Daoy (cell line): ENCODE measurements around the gene VAMP8. TPM values are rescaled to one million over a fixed set of nuclear protein-coding genes. Genes with fewer than 3 reads are reported as not detected.

Experiments used
- DNase-seq: peaks from one replicate; pipeline ENCODE4 v3.0.0-alpha.2; 2015; ENCODE audit warnings: low read depth
- total RNA-seq: library from RNA; depleted of rRNA; stranded (reverse); fragments of >200 nt; shearing (Covaris generic); gene quantifications from 2 replicates; pipeline ENCODE4 v1.2.3, GENCODE V29; 2014; rRNA removed

The VAMP8 gene
- total RNA-seq, 1 experiment from 2014 or later: 6.0 TPM

GRCh38 chr2:85619617-85620016 lies 42.2 kb downstream of the VAMP8 start:
- DNase-seq: no peak

DNA sequence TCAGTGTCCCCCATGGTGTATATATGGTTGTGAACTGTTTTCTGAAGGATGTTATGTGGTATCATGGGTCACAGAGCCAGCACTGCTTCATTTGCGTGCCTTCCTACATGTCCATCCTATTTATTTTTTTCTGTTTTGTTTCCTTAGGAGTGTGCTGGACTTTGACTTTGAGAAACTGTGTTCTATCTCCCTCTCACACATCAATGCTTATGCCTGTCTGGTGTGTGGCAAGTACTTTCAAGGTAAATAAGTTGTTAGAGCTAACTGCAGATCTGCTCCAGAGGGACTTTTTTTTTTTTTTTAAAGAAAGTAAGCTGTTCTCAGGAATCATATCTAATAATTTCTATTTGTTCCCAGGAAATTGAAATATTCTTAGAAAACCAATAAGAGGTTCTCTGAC lies 44.0 kb downstream of the VAMP8 start:
- no peak for DNase-seq

- no peak for DNase-seq
Measured at GRCh38 chr2:85623991-85624390, 46.6 kb downstream of the VAMP8 start.

DNA sequence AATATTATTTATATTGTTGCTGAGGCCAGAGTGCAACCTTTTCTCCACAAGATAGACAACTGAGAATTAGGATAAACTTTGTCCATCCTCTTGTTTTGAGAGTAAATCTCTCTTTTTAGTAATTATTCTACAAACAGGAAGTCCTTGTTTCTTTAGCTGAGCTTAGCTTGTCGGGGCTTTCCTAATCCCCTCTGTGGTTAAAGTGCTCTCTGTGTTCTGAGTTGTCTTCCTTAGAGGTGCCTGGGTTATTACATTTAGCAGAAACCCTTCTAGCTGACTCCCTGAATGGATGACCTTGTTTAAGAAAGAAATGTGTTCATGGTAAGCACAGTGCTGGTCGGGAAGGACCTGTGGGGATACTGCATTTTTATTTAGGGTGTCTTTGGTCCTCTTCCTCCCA lies 51.3 kb downstream of the VAMP8 start:
- no peak for DNase-seq

- no peak for DNase-seq
Measured at GRCh38 chr2:85631316-85631715, 53.9 kb downstream of the VAMP8 start.

Other genes with a start within 250 kb of the VAMP8 start
- gene TGOLN2, start 249.6 kb upstream of the VAMP8 start, total RNA-seq: 43.7 and 55.3 TPM in 2 replicates
- gene RETSAT, start 223.1 kb upstream of the VAMP8 start, total RNA-seq: 11.4 and 18.8 TPM in 2 replicates
- 7.5 and 8.5 TPM in 2 replicates for gene ELMOD3, start 222.8 kb upstream of the VAMP8 start, total RNA-seq
- 123 and 141 TPM in 2 replicates for gene CAPG, start 167.2 kb upstream of the VAMP8 start, total RNA-seq
- 0.34 TPM in 1 of 2 replicates, not detected in the other for gene SH2D6, start 158.9 kb upstream of the VAMP8 start, total RNA-seq
- gene MAT2A, start 38.4 kb upstream of the VAMP8 start, total RNA-seq: 55.8 and 63.8 TPM in 2 replicates
- gene GGCX, start 16.1 kb upstream of the VAMP8 start, total RNA-seq: 23.3 and 60.0 TPM in 2 replicates
- gene VAMP5, start 6.8 kb downstream of the VAMP8 start, total RNA-seq: 2.1 and 2.6 TPM in 2 replicates
- gene RNF181, start 18.2 kb downstream of the VAMP8 start, total RNA-seq: 314 and 360 TPM in 2 replicates
- 0.65 and 4.0 TPM in 2 replicates for gene TMEM150A, start 25.1 kb downstream of the VAMP8 start, total RNA-seq
- gene C2orf68, start 34.5 kb downstream of the VAMP8 start, total RNA-seq: 9.4 and 20.0 TPM in 2 replicates
- 87.5 and 123 TPM in 2 replicates for gene USP39, start 38.6 kb downstream of the VAMP8 start, total RNA-seq
- gene SFTPB, start 90.6 kb downstream of the VAMP8 start, total RNA-seq: not detected in 2 replicates
- gene GNLY, start 116.8 kb downstream of the VAMP8 start, total RNA-seq: not detected in 2 replicates
- gene ATOH8, start 176.4 kb downstream of the VAMP8 start, total RNA-seq: 10.0 and 17.7 TPM in 2 replicates